Keratinocyte (primary cell): ENCODE measurements around the gene TNFAIP8.

Experiments
- EZH2 ChIP-seq: IDR thresholded peaks from one replicate; pipeline ENCODE4 v1.6.1; 2012; ENCODE audit warnings: inconsistent platforms, mild to moderate bottlenecking, low read length, moderate library complexity
- TF ChIP-seq, protein P1 (sequence below), 3 experiments: IDR thresholded peaks in 1 of 3; conservative IDR thresholded peaks in 1 of 3; optimal IDR thresholded peaks in 1 of 3; 2 replicates in 2 of 3; 3 replicates in 1 of 3; pipeline versions ENCODE3 to v1.5.1; 2011; ENCODE audit warnings: low read length in 3 of 3, mild to moderate bottlenecking in 3 of 3, moderate library complexity in 2 of 3, control low read depth in 1 of 3, inconsistent platforms in 1 of 3; ENCODE audit not compliant: insufficient read depth in 2 of 3; ENCODE audit errors: extremely low read depth in 1 of 3

DNA sequence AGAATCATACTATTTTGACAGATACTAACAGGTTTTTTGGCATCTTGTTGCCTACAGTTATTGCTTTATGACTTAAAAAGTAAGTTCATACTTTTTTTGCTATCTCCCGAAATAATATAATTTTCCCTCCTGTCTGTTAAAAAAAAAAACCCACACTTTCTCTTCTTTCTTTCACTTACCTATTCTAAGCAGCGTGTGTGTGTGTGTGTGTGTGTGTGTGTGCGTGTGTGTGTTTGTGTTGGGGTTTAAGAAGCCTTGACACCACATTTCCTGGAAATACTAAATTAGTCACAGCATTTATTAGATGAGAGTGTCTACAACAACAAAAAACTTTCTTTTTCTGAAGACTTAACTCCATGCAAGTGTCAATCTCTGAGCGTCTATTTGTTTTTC is 12.4 kb downstream of the TNFAIP8 start:
- TF ChIP-seq, protein P1, sequence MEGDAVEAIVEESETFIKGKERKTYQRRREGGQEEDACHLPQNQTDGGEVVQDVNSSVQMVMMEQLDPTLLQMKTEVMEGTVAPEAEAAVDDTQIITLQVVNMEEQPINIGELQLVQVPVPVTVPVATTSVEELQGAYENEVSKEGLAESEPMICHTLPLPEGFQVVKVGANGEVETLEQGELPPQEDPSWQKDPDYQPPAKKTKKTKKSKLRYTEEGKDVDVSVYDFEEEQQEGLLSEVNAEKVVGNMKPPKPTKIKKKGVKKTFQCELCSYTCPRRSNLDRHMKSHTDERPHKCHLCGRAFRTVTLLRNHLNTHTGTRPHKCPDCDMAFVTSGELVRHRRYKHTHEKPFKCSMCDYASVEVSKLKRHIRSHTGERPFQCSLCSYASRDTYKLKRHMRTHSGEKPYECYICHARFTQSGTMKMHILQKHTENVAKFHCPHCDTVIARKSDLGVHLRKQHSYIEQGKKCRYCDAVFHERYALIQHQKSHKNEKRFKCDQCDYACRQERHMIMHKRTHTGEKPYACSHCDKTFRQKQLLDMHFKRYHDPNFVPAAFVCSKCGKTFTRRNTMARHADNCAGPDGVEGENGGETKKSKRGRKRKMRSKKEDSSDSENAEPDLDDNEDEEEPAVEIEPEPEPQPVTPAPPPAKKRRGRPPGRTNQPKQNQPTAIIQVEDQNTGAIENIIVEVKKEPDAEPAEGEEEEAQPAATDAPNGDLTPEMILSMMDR (optimal IDR thresholded peaks at IDR 0.05 in 1 of 3, IDR thresholded peaks at IDR 0.05 in 1 of 3, conservative IDR thresholded peaks at IDR 0.05 in 1 of 3; ENCODE audit: extremely low read depth in 1 of 3, insufficient read depth in 2 of 3, low read length in 3 of 3), result no peak
- TF ChIP-seq EZH2, result no peak
